Karpas-422 (cell line): Measurements from ENCODE around the gene CASZ1. TPM values are rescaled to one million over a fixed set of nuclear protein-coding genes. Genes with fewer than 3 reads are reported as not detected.

ENCODE experiments used
- DNase-seq: peaks from one replicate; pipeline ENCODE4 v3.0.0-alpha.2; 2015
- H2AFZ ChIP-seq: fragments of 200-600 bp; sonication (generic); 2 replicates; pipeline ENCODE4 v1.6.1; 2014; ENCODE audit warnings: antibody characterized with exemption, low read length, mixed read lengths
- H3K27ac ChIP-seq: fragments of 200-600 bp; sonication (generic); 2 replicates; pipeline ENCODE4 v1.5.1; 2014; ENCODE audit warnings: mild to moderate bottlenecking, low read length, moderate library complexity
- H3K27me3 ChIP-seq: fragments of 200-600 bp; sonication (generic); 2 replicates; pipeline ENCODE4 v1.6.1; 2014; ENCODE audit warnings: low read length, mixed read lengths
- H3K36me3 ChIP-seq: fragments of 200-600 bp; sonication (generic); 2 replicates; pipeline ENCODE4 v1.6.1; 2014; ENCODE audit warnings: low read length, mixed read lengths; ENCODE audit not compliant: insufficient read depth
- H3K4me1 ChIP-seq: fragments of 200-600 bp; sonication (generic); 2 replicates; pipeline ENCODE4 v1.6.1; 2014; ENCODE audit warnings: mild to moderate bottlenecking, low read length, mixed read lengths
- H3K4me2 ChIP-seq: fragments of 200-600 bp; sonication (generic); 2 replicates; pipeline ENCODE4 v1.6.1; 2014; ENCODE audit warnings: low read length, low read depth, mild to moderate bottlenecking; ENCODE audit not compliant: poor library complexity, severe bottlenecking
- H3K4me3 ChIP-seq: fragments of 200-600 bp; sonication (generic); 2 replicates; pipeline ENCODE4 v1.5.1; 2014; ENCODE audit warnings: mild to moderate bottlenecking, antibody characterized with exemption, low read length, mixed read lengths
- H3K79me2 ChIP-seq: fragments of 200-600 bp; sonication (generic); 2 replicates; pipeline ENCODE4 v1.6.1; 2014; ENCODE audit warnings: mild to moderate bottlenecking, low read length, mixed read lengths
- H3K9ac ChIP-seq: fragments of 200-600 bp; sonication (generic); 2 replicates; pipeline ENCODE4 v1.6.0; 2014; ENCODE audit warnings: low read length
- H3K9me2 ChIP-seq: fragments of 200-600 bp; sonication (generic), shearing (Covaris generic); replicated peaks from 2 replicates; pipeline ENCODE4 v1.6.0; 2014; ENCODE audit warnings: mild to moderate bottlenecking, low read length, moderate library complexity; ENCODE audit not compliant: insufficient read depth
- H3K9me3 ChIP-seq: fragments of 300-700, 200-600 bp; sonication (generic); 2 replicates; pipeline ENCODE4 v1.6.1; 2014; ENCODE audit warnings: low read length, mixed read lengths
- H4K20me1 ChIP-seq: fragments of 200-600 bp; sonication (generic); 2 replicates; pipeline ENCODE4 v1.6.1; 2014; ENCODE audit warnings: mild to moderate bottlenecking, antibody characterized with exemption, low read length, low read depth; ENCODE audit not compliant: insufficient read depth
- total RNA-seq: library from RNA; depleted of rRNA; stranded (reverse); fragments of >200 nt; shearing (Covaris generic); gene quantifications from 2 replicates; pipeline ENCODE4 v1.2.3, GENCODE V29; 2014; ENCODE audit warnings: low replicate concordance

The CASZ1 gene
- total RNA-seq, 1 experiment from 2014 or later, result 1.3 TPM

DNA sequence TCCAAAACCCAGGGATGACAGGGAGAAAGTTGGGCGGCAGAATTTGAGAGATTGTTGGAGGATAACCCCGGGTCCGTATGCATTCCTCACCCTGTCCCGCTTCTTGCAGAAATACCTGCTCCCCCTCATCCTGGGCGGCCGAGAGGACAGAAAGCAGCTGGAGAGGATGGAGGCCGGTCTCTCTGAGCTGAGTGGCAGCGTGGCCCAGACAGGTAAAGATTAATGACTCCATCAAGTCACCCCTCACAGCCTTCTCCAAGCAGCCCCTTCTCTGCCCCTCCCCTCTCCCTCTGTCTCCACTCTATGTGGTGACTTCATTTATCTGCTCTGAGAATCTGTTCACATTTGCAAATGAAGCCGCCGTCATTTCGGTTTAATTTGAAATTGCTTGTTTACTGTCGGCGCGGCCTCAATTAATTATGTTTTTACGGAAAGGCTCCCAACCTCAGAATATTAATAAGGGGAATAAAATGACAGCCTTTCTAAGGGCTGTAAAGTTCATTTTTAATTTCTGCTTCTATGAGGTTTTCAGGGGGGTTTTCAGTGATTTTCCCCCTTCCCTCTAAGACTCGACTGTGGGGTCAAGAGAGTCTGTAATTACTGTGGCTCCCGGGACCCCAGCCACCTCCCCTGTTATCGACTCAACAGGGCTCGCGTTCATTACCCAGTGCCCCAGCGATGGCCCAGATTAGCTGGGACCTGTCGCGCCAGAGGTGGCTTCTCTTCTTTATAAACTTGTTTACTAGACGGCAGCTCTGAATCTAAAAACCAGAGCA is 173.3 kb downstream of the CASZ1 start:
- DNase-seq, result no peak
- Histone ChIP-seq H3K27me3 (no peaks in the 10 kb centered on the region), H4K20me1 (no peaks in the 10 kb centered on the region), H3K79me2 (no peaks in the 10 kb centered on the region), H3K27ac (no peak overlapping the region), H3K4me2 (no peak overlapping the region), H3K4me1 (no peaks in the 10 kb centered on the region), H3K36me3 (no peaks in the 10 kb centered on the region), H3K9me2 (no peaks in the 10 kb centered on the region), H3K9ac (no peak overlapping the region), H2AFZ (no peak overlapping the region), H3K4me3 (no peak overlapping the region), H3K9me3 (no peaks in the 10 kb centered on the region)

DNA sequence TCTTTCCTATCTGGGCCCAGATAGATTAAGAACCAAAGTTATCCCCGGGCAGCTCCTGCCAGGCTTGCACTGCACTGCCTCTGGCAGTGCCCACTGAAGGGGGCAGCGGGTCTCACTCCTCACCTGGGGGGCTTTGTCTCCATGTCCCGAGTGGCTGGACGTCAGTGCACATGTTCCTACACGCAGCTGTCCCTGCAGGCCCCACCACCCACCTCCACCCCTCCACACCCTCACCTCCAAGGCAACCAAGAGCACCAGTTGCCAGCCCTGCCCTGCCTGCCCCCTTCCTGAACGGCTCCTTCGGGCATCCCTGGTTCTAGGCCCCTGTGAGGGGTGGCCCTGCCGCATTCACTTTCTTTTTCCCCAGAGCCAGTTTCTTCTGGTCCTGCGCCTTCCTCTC is 174.5 kb downstream of the CASZ1 start:
- no peak overlapping the region for H3K9ac ChIP-seq
- H3K27ac ChIP-seq, result no peak overlapping the region
- H3K36me3 ChIP-seq, result no peaks in the 10 kb centered on the region
- no peaks in the 10 kb centered on the region for H4K20me1 ChIP-seq
- H2AFZ ChIP-seq, result no peak overlapping the region
- H3K4me2 ChIP-seq, result no peak overlapping the region
- no peaks in the 10 kb centered on the region for H3K9me3 ChIP-seq
- no peaks in the 10 kb centered on the region for H3K9me2 ChIP-seq
- no peak overlapping the region for H3K4me3 ChIP-seq
- DNase-seq, result no peak
- H3K4me1 ChIP-seq, result no peaks in the 10 kb centered on the region
- H3K79me2 ChIP-seq, result no peaks in the 10 kb centered on the region
- no peaks in the 10 kb centered on the region for H3K27me3 ChIP-seq

DNA sequence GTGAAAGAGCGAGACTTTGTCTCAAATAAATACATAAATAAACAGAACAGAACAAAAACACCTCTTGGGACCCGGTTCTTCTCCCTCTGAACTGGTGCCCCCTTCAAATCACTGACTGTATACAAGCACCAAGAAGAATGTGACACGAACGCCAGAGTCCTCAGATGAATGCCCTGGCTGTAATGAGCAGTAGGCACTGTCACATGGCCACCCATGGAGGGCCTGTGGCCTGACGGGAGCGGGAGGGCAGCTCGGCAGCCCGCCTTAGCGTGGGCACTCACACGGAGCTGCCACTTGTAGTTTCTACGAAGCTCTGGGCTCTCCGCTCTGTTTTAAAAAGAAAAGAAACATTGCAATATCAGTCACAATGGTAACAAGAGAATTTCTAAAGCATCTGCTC is 175.7 kb downstream of the CASZ1 start:
- DNase-seq, result no peak
- Histone ChIP-seq H3K9me2 (no peaks in the 10 kb centered on the region), H3K9me3 (no peaks in the 10 kb centered on the region), H3K9ac (no peak overlapping the region), H3K4me1 (no peaks in the 10 kb centered on the region), H3K36me3 (no peaks in the 10 kb centered on the region), H3K27ac (no peak overlapping the region), H3K79me2 (no peaks in the 10 kb centered on the region), H3K4me3 (no peak overlapping the region), H3K27me3 (no peaks in the 10 kb centered on the region), H2AFZ (no peak overlapping the region), H3K4me2 (no peak overlapping the region), H4K20me1 (no peaks in the 10 kb centered on the region)

DNA sequence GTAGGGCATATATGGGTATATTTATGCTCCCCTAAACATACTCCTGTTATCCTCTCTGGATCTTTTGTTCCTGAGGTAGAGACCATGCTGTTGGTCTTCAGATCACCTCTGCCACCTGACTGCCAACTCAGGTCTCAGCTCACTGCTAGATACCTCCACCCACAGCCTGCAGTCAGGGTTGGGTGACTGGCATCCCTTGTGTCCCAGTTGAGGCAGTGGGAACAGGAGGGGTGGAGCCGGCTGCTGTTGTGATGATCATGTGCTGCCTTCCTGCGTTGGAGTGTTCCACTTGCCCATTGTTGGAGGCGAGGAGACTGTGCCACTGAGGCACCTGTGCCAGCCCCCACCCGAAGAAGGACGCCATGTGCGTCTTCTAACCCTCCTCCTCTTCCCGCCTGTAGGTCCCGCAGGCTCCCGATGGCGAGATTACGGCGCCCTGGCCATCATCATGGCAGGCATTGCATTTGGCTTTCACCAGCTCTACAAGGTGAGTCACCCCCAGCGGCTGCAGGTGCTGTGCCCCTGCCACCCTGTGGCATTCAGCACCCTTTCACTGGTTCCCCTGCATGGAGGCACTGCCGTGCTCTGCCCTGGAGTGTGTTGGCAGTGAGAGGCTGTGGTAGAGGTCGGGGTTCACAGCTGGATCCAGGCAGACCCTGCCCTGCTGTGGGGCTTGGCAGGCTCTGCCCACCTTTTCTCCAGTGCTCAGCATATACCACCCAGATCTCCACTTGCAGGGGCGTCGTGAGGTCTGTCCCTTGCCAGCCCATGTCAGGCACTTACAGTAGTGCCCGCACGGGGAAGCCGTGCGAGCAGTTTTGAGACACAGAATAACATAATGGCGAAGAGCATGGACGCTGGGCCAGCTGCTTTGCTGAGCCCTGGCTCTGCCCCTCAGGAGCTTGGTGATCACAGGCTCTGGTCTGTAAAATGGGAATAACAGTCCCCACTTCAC is 178.2 kb downstream of the CASZ1 start:
- Histone ChIP-seq H3K4me1 (peaks cover 5% of the 10 kb centered on the region; the same call in 1 of the 2 replicates), H3K36me3 (no peaks in the 10 kb centered on the region), H3K9me3 (no peaks in the 10 kb centered on the region), H2AFZ (no peak overlapping the region), H3K79me2 (no peaks in the 10 kb centered on the region), H3K9ac (no peak overlapping the region), H3K9me2 (no peaks in the 10 kb centered on the region), H3K27ac (no peak overlapping the region), H3K4me2 (no peak overlapping the region), H3K27me3 (no peaks in the 10 kb centered on the region), H4K20me1 (no peaks in the 10 kb centered on the region), H3K4me3 (no peak overlapping the region)
- DNase-seq, result no peak

DNA sequence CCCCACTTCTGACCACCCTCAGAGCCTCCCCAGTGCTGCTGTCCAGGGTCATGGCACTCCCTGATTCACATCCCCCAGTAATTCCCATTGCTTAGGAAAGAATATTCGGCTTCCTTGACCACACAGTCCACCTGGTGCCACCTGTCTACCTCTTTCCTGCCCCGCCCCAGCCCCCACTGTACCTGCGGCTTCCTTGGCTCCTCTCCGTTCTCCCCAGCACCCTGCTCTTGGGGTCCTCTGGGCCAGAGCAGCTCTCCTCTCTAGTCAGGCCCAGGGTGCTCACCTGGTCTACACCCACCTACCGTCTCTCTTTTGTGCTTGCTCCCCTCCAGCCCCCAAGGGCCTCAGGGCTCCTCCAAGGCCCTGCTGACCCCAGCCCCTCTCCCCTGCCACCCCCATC is 179.1 kb downstream of the CASZ1 start:
- no peak overlapping the region for H2AFZ ChIP-seq
- H4K20me1 ChIP-seq, result no peaks in the 10 kb centered on the region
- peaks cover 5% of the 10 kb centered on the region; the same call in 1 of the 2 replicates for H3K4me1 ChIP-seq
- no peaks in the 10 kb centered on the region for H3K9me3 ChIP-seq
- no peak overlapping the region for H3K4me2 ChIP-seq
- H3K27me3 ChIP-seq, result no peaks in the 10 kb centered on the region
- no peak overlapping the region for H3K27ac ChIP-seq
- H3K4me3 ChIP-seq, result no peak overlapping the region
- no peak for DNase-seq
- H3K79me2 ChIP-seq, result 0 out of 2 replicates have a peak, but pooled peaks cover 4% of the 10 kb centered on the region
- no peaks in the 10 kb centered on the region for H3K36me3 ChIP-seq
- H3K9ac ChIP-seq, result no peak overlapping the region
- H3K9me2 ChIP-seq, result no peaks in the 10 kb centered on the region

DNA sequence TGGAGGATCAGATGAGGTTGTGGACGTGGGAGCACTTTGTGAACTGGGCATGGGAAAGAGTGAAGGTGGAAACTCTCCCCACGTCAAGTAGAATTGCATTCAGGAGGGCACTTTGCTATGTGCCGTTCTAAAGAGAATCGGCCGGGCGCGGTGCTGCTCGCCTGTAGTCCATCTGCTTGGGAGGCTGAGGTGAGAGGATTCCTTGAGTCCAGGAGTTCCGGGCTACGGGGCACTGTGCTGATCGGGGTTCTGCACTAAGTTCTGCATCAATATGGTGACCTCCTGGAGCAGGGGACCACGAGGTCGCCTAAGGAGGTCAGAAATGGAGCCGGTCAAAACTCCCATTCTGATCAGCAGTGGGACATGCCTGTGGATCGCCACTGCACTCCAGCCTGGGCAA is 179.8 kb downstream of the CASZ1 start:
- Histone ChIP-seq H3K27me3 (no peaks in the 10 kb centered on the region), H3K4me3 (no peak overlapping the region), H3K79me2 (0 out of 2 replicates have a peak, but pooled peaks cover 7% of the 10 kb centered on the region), H3K36me3 (no peaks in the 10 kb centered on the region), H4K20me1 (no peaks in the 10 kb centered on the region), H3K4me2 (no peak overlapping the region), H2AFZ (no peak overlapping the region), H3K9me2 (no peaks in the 10 kb centered on the region), H3K9ac (no peak overlapping the region), H3K4me1 (peaks cover 5% of the 10 kb centered on the region; the same call in 1 of the 2 replicates), H3K9me3 (no peaks in the 10 kb centered on the region), H3K27ac (no peak overlapping the region)
- DNase-seq, result no peak

DNA sequence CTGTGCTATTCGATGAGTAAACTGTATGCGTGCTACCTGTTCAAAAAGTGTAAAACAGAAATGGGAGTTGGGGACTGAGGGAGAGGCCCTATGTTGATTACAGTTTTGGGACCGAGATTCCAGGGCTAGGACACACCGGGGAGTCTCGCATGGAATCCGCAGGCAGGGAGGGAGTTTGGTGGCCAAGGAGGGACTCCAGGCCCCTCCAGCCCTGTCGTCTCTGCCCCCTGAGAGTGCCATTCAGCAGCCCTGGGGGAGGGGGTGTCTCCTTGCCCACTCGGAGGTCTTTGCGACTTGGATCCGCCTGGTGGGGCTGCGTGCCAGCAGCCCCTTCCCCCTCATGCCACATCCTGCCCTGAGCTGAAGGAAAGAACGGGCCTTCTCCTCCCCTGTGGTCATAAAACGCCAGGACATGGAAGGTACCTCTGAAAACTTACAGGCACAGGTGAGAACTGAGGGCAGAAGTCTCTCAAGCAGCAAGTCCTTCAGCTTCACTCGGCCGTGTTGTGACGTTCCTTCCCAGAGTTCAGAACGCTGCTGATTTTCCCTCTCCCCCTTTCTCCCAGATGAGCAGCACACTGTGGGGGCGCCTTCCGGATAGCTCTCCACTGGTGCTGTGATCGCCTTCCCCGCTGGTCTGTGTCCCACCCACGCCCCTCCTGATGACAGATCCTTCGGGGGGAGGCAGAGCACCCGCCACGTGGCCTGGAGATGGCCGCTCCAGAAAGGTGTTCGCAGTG is 180.3 kb downstream of the CASZ1 start:
- Histone ChIP-seq H3K9ac (no peak overlapping the region), H3K79me2 (0 out of 2 replicates have a peak, but pooled peaks cover 7% of the 10 kb centered on the region), H3K4me2 (no peak overlapping the region), H3K9me3 (no peaks in the 10 kb centered on the region), H3K27me3 (no peaks in the 10 kb centered on the region), H3K36me3 (no peaks in the 10 kb centered on the region), H3K4me3 (no peak overlapping the region), H3K9me2 (no peaks in the 10 kb centered on the region), H3K4me1 (peaks cover 5% of the 10 kb centered on the region; the same call in 1 of the 2 replicates), H2AFZ (no peak overlapping the region), H4K20me1 (no peaks in the 10 kb centered on the region), H3K27ac (no peak overlapping the region)
- no peak for DNase-seq
